SK-N-MC (cell line): ENCODE measurements around the gene BIRC2.

ENCODE experiments used
- EZH2 ChIP-seq: fragments of 200-600 bp; sonication (generic); IDR thresholded peaks from one replicate; pipeline ENCODE4 v1.6.1; 2017; ENCODE audit warnings: antibody characterized with exemption
- FOXP2 ChIP-seq: optimal IDR thresholded peaks from 2 replicates; pipeline ENCODE3; 2011; ENCODE audit warnings: mild to moderate bottlenecking, moderate library complexity; ENCODE audit not compliant: insufficient read depth; ENCODE audit errors: extremely low read length, control extremely low read depth
- POLR2AphosphoS5 ChIP-seq: IDR thresholded peaks from 2 replicates; pipeline ENCODE4 v1.6.1; 2012; ENCODE audit warnings: mild to moderate bottlenecking, low read depth, low read length, borderline replicate concordance

GRCh38 chr11:102346748-102347461 is at the start of gene BIRC2:
- TF ChIP-seq EZH2: no peak
- TF ChIP-seq POLR2AphosphoS5: peak; percentile 79
- no peak for TF ChIP-seq FOXP2
